Muscle layer of duodenum (tissue), 2 donors: ENCODE results near the gene PSME3IP1.
A peak's percentile ranks its signal among the peaks of the same experiment; 100 is the strongest.

Source experiments
- H3K27ac ChIP-seq: one replicate; pipeline ENCODE4 v1.7.0; 2013; ENCODE audit warnings: mild to moderate bottlenecking, low read length
- H3K27me3 ChIP-seq: one replicate; pipeline ENCODE4 v1.7.0; 2013; ENCODE audit warnings: low read depth, mild to moderate bottlenecking, control low read depth, low read length
- H3K36me3 ChIP-seq, 2 donors: one replicate each; pipeline ENCODE4 v1.7.0; 2013; ENCODE audit warnings: low read length in 2 of 2, control low read depth in 1 of 2, mild to moderate bottlenecking in 1 of 2; ENCODE audit not compliant: insufficient read depth in 2 of 2, control insufficient read depth in 1 of 2
- H3K4me1 ChIP-seq, 2 donors: one replicate each; pipeline ENCODE4 v1.7.0; 2013; ENCODE audit warnings: low read length in 2 of 2, mild to moderate bottlenecking in 2 of 2, control low read depth in 1 of 2, moderate library complexity in 1 of 2; ENCODE audit not compliant: insufficient read depth in 2 of 2, control insufficient read depth in 1 of 2
- H3K4me3 ChIP-seq, 2 donors: one replicate each; pipeline ENCODE4 v1.7.0; 2013; ENCODE audit warnings: low read length in 2 of 2, low read depth in 1 of 2, mild to moderate bottlenecking in 1 of 2
- H3K9me3 ChIP-seq, 2 donors: one replicate each; pipeline ENCODE4 v1.7.0; 2013; ENCODE audit warnings: low read length in 2 of 2, control low read depth in 1 of 2, mild to moderate bottlenecking in 1 of 2; ENCODE audit not compliant: control insufficient read depth in 1 of 2
- donor health status: healthy.

PSME3IP1 gene

DNA sequence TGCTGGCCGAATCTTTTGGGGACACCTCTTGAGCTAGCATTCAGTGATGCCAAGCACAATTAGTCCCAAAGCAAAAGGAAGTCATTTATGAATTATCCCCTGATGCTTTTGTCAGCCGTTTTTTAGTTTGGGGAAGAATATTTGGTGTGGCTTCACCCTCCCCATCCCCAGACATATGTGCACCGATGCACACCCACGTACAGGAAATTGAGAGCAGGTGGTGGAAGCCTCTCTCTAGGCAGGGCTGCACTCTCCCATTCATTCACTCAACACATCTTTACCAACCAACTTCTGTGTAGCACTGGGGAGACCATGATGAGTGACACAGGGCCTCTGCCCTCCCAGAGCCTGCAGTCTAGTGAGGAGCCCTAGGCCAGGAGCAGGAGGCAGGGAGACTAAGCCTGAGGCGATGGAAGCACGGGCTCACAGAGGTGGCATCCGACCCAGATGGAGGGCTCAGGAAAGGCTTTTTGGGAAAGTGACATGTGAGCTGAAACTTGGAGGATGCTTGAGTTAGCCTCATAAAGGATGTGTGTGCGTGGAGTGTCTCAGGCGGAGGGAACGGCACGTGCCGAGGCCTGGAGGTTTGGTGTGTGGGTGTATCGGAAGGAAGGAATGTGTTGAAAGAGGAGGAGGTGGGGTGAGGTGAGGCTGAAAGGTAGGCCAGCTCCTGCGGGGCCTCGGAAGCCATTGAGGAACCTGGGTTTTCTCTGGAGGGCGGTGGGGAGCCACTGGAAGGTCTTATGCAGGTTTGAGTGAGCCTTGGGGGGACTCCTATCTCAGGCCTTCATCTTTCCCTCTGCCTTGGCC is 43.8 kb downstream of the PSME3IP1 start:
- H3K27me3 ChIP-seq = no peaks in the 10 kb centered on the region
- no peaks in the 10 kb centered on the region for H3K9me3 ChIP-seq
- no peak overlapping the region for H3K27ac ChIP-seq
- H3K4me3 ChIP-seq = no peak overlapping the region
- H3K4me1 ChIP-seq = peaks cover 0 to 16% of the 10 kb centered on the region in 2 donors
- H3K36me3 ChIP-seq = peaks cover 0 to 2% of the 10 kb centered on the region in 2 donors

- H3K27ac ChIP-seq = no peak overlapping the region
- peaks cover 0 to 16% of the 10 kb centered on the region in 2 donors for H3K4me1 ChIP-seq
- no peaks in the 10 kb centered on the region for H3K27me3 ChIP-seq
- no peak overlapping the region for H3K4me3 ChIP-seq
- no peaks in the 10 kb centered on the region for H3K9me3 ChIP-seq
- H3K36me3 ChIP-seq = peaks cover 0 to 7% of the 10 kb centered on the region in 2 donors
Observed at GRCh38 chr16:57140931-57141668, 44.7 kb downstream of the PSME3IP1 start.

DNA sequence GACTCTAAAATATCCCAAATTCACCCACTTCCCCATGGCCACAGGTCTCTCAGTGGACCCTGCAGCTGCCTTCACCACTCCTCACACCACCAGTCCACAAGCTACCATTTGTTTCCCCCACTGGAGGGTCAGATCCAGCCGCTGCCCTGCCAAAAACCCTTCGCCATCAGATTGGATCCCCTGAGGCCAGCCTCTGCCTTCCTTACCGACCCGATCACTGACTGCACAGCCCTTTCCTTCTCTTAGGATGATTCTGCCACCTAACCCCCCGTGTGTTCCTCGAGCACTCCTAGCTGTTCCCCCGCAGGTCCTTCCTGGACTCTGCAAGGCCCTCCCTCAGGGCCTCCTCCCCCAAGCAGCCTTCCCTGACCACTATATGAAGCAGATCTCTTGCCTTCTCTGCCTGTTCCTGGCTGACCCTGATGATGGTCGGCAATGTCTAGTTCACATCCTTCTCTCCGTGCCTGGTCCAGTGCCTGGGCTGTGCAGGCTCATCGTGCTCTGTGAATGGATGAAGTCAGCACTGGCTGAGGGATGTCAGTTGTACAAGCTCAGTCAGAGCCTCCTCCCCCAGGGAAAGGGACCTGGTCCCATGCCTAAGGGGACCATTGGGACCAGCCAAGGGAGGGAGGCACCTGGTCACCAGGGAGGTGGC is 47.4 kb downstream of the PSME3IP1 start:
- Histone ChIP-seq H3K36me3 (peaks cover 0 to 7% of the 10 kb centered on the region in 2 donors), H3K27ac (no peak overlapping the region), H3K27me3 (no peaks in the 10 kb centered on the region), H3K4me3 (no peak overlapping the region), H3K9me3 (no peaks in the 10 kb centered on the region), H3K4me1 (peaks cover 0 to 8% of the 10 kb centered on the region in 2 donors)

GRCh38 chr16:57137566-57138273 is 48.1 kb downstream of the PSME3IP1 start:
- Histone ChIP-seq H3K9me3 (no peaks in the 10 kb centered on the region), H3K4me1 (peaks cover 0 to 4% of the 10 kb centered on the region in 2 donors), H3K4me3 (no peak overlapping the region), H3K27ac (no peak overlapping the region), H3K36me3 (peaks cover 0 to 7% of the 10 kb centered on the region in 2 donors), H3K27me3 (no peaks in the 10 kb centered on the region)

DNA sequence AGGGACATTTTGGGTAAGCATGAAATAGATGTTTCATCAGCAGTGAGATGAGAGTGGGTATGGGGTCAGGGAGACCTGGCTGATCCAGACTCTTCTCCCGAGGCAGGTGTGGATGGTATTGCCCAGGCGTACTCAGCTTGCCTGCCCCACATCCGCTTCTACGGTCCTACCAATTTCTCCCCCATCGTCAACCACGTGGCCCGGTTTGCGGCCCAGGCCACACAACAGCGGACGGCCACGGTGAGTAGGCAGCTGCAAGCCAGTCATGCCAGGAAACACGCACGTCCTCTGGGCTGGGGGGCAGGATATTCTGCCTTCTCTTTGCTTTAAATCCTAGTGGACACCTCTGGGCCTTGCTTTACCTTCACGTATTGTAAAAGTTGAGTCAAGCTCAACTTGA is 48.8 kb downstream of the PSME3IP1 start:
- Histone ChIP-seq H3K27ac (no peak overlapping the region), H3K36me3 (peaks cover 1 to 7% of the 10 kb centered on the region in 2 donors), H3K4me3 (no peak overlapping the region), H3K4me1 (peaks cover 0 to 4% of the 10 kb centered on the region in 2 donors), H3K27me3 (no peaks in the 10 kb centered on the region), H3K9me3 (no peaks in the 10 kb centered on the region)

- H3K27ac ChIP-seq = no peak overlapping the region
- H3K9me3 ChIP-seq = no peaks in the 10 kb centered on the region
- no peaks in the 10 kb centered on the region for H3K27me3 ChIP-seq
- H3K36me3 ChIP-seq = peaks cover 4 to 7% of the 10 kb centered on the region in 2 donors
- H3K4me1 ChIP-seq = peaks cover 0 to 6% of the 10 kb centered on the region in 2 donors
- H3K4me3 ChIP-seq = no peak overlapping the region
Observed at GRCh38 chr16:57134982-57135381, 50.9 kb downstream of the PSME3IP1 start.

DNA sequence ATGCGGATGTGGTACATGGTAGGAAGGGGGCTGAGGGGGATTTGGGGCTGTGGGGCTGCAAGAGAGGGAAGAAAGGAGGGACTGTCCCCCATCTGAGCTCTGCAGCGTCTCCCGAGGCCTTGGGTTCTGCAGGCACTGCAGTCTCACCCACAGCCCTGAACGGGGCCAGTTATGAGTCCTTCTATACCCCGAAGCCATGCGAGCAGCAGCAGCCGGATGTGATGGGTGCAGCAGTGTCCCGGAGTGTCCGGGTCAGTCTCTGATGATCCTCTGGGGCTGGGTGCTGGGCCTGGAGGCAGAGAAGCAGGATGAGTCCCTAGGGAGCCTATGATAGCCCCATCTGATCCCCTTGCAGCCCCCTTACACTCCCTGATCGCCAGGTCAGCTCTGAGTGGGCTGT is 52.0 kb downstream of the PSME3IP1 start:
- Histone ChIP-seq H3K4me3 (no peak overlapping the region), H3K4me1 (peaks cover 0 to 6% of the 10 kb centered on the region in 2 donors), H3K9me3 (no peaks in the 10 kb centered on the region), H3K27ac (no peak overlapping the region), H3K27me3 (no peaks in the 10 kb centered on the region), H3K36me3 (peaks cover 4 to 7% of the 10 kb centered on the region in 2 donors)

DNA sequence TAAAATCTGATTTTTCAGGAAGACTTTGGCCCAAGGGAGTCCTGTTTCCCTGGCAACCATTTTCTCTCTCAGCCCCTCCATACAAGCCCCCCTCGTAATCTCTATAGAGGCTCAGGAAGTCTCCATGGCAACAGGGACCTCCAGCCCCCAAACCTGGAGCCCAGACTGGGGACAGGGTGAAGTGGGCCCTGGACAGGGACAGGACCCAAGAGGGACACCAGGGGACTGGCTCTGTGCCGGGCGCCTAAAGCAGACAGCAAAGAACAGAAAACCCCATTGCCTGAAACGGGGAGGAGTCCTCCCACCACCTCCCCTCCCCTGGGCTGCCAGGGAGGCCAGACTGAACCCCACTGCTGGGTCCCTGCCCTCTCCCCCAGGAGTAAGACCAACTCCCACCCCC is 52.8 kb downstream of the PSME3IP1 start:
- Histone ChIP-seq H3K4me1 (peaks cover 0 to 6% of the 10 kb centered on the region in 2 donors), H3K36me3 (peaks cover 4 to 7% of the 10 kb centered on the region in 2 donors), H3K27me3 (no peaks in the 10 kb centered on the region), H3K4me3 (no peak overlapping the region), H3K27ac (no peak overlapping the region), H3K9me3 (no peaks in the 10 kb centered on the region)

- Histone ChIP-seq H3K36me3 (peaks cover 4 to 11% of the 10 kb centered on the region in 2 donors), H3K27ac (no peak overlapping the region), H3K4me1 (peaks cover 0 to 6% of the 10 kb centered on the region in 2 donors), H3K27me3 (no peaks in the 10 kb centered on the region), H3K4me3 (peak overlapping the region in 1 of 2 donors; percentile 7), H3K9me3 (no peaks in the 10 kb centered on the region)
Observed at GRCh38 chr16:57132470-57132869, 53.4 kb downstream of the PSME3IP1 start.

- no peaks in the 10 kb centered on the region for H3K9me3 ChIP-seq
- H3K36me3 ChIP-seq = peaks cover 4 to 8% of the 10 kb centered on the region in 2 donors
- H3K27ac ChIP-seq = no peak overlapping the region
- H3K4me1 ChIP-seq = peaks cover 0 to 6% of the 10 kb centered on the region in 2 donors
- H3K27me3 ChIP-seq = no peaks in the 10 kb centered on the region
- no peak overlapping the region for H3K4me3 ChIP-seq
Observed at GRCh38 chr16:57131351-57131970, 54.4 kb downstream of the PSME3IP1 start.
